NCI-H1436 (cell line): ENCODE results near the gene KCTD13.
"Not testable (repeated sequence)": the region's sequence is repeated elsewhere in the genome, so short reads cannot be mapped to it uniquely, and the experiment has no call there.

Experiments used
- DNase-seq: peaks from one replicate; lab custom pipeline; 2025; lab: John Stamatoyannopoulos, UW

The KCTD13 gene

DNA sequence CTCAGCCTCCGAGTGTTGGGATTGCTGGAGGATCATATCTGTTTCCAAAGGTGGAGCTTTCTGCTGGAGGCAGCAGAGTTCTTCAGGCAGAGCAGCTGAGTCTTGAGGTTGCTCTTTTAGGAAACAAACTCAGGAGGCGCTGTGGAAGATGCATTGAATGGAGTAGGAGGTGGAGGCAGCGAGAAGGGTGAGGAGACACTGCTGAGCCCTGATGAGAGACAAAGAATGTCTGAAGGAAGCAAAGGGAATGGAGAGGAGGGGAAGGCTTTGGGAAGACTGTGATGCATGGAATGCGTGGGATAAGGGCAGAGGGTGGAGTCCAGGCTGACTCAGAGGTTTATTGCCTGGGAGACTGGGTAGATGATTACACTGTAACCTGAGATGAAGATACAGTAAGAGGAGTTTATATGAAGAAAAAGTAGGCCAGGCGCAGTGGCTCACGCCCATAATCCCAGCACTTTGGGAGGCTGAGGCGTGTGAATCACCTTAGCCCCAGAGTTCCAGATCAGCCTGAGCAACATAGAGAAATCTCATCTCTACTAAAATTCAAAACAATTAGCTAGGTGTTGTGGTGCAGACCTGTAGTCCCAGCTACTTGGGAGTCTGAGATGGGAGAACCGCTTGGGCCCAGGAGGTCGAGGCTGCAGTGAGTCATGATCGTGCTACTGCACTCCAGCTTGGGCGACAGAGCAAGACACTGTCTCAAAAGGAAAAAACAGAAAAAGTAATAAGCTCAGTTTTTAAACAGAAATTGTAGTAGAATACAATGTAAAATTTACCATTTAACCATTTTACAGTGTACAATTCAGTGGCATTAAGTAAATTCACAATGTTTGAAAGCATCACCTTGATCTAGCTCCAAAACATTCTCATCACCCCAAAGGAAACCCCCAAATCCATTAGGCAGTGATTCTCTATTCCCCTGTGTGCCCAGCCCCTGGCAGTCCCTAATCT is 18.1 kb upstream of the KCTD13 start:
- DNase-seq, result peak; percentile 31

DNA sequence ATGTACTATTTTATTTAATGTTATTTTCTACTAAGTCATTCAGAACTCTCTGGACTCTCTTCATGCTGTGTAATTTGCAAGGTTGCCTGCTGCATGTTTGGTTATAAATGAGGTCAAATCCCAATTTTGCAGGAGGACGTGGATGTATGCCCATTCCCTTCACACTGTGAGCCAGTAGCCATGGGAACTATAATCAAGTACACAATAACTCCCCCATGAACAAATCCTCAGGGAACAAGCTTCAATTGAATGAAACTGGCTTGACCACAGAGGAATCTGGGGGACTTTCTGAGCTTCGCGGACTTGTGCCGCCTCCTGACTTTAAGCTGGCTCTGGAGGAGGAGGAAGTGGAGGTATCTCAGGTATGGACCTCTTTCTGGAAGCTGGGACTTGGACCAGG is 14.6 kb upstream of the KCTD13 start:
- DNase-seq, result no peak

DNA sequence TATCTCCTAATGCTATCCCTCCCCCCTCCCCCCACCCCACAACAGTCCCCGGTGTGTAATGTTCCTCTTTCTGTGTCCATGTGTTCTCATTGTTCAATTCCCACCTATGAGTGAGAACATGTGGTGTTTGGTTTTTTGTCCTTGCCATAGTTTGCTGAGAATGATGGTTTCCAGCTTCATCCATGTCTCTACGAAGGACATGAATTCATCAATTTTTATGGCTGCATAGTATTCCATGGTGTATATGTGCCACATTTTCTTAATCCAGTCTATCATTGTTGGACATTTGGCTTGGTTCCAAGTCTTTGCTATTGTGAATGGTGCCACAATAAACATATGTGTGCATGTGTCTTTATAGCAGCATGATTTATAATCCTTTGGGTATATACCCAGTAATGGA is 5.7 kb upstream of the KCTD13 start:
- DNase-seq, result not testable (repeated sequence)

DNA sequence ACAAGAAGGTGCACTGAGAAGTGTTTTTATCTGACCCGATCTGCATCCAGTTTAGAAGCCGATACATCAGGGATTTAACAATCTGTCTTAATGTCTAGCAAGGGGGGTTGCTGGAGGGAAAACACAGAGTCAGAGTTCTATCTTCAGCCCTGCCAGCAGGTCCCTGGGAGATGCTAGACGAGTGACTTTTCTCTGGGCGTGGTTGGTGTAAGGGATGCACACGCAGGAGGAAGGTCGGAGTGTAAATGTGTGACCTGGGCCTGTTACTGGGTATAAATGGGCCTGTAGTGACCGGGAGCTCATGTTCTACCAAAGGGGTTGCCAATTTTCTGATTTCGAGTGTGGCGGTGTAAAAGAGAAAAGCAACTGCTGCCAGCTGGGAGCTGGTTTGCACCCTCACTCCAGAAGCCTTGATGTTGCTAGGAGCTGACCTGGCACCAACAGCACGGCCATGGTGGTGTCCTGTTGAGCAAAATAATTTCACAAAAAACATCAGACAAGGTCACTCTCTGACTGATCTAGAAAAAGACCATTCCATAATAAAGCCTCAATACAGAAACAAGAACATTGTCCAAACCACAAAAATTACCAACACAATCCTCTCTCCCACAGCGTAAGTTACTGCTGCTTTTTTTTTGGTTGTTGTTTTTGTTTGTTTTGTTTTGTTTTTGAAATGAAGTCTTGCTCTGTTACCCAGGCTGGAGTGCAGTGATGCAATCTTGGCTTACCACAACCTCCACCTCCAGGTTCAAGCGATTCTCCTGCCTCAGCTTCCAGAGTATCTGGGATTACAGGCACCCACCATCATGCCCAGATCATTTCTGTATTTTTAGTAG is 1.3 kb upstream of the KCTD13 start:
- no peak for DNase-seq

DNA sequence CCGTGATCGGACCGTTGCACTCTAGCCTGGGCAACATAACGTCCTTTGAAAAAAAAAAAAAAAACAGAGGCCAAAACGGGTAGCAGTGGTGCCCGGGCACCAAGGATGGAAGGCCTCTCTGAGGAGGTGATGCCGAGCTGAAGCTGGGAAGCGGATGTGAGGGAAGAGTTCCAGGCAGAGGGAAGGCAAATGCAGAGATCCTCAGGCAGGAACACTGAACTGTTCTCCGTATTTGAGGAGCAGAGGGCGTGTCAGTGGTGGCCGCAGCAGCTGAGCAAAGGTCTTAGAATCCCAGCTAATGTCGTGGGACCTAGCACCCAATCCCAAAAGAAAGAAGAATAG is 656 bp upstream of the KCTD13 start:
- no peak for DNase-seq

DNA sequence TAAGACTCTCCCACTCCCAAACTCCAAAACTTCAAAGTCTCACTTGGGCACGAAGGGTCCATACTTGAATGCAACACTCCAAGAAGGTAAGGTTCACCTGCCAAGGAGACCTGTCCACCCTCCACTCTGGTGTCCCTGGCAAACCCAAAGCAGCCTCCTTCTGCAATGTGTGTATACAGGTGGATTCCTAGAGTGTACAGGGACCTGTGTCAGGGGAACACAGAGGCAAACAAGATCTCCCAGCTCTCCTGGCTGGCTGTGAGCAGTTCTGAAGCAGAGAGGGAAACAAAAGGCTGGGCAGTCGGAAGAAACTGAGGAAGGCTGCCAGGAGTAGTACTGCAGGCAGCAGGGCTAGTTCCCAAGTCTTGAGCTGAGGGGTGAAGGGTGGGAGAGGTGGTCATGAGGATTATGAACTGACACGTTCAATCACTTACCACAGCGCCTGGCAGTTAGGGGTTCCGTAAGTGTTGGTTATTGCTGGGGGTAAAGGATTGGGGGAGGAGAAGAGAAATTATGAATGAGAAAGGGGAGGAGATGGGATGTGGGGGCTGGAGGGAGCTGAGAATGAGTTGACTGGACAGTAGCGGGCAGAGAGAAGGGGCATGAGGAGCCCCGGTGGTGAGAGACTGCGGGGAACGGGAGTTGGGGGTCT is 795 bp downstream of the KCTD13 start:
- no peak for DNase-seq

DNA sequence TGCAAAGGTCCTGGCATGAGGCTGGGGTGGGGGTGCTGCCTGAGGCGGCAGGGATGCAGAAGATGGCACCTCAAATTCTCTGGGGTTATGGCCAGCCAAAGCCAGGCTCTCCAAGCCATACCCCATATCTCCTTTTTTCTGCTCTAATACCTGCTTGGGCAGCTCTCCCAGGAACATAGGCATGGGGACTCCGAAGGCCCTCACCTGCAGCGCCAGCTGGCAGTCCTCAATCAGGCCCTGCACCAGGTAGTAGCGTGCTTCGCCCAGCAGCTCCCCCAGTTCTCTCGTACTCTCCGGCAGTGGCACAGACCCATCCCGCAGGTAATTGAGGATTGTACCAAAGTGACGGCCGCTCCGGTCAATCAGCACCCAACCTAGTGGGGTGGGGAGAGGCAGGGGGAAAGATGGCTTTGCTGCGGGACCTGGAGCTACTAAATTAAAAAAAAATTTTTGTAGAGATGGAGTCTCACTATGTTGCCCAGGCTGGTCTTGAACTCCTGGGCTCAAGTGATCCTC is 3.0 kb downstream of the KCTD13 start:
- DNase-seq, result no peak

DNA sequence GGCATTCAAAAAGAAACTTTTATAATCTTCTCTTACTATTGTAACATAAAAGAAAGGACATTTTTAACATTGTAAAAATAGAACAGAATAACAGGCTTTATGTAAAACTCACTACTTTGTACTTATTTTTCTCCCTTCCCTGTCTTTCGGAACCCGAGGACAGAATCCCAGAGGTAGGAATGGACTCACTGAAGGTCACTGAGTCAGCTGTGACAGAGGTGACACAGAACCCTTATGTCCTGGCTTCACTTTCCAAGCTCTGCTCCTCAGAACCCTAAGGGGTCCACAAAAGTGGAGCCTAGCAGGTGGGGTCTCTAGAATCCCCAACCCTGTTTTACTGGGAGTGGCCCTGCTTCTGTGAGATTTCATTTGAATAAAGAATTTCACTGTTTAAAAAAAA is 3.7 kb downstream of the KCTD13 start:
- DNase-seq, result no peak

DNA sequence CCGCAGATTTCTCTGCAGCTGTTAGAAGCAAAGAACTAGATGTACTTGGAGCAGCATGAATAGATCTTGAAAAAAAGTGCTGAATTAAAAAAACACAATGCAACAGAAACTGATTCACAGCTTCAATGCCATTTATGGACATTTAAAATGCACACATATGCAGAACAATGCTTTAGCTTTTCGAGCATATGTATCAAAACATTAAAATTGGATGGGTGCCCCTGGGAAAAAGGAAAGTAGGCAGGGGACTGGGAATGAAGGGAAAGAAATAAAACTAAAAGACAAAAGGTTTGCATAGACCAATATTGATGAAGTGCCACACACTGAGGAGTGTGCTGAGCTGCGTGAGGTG is 5.0 kb downstream of the KCTD13 start:
- DNase-seq, result no peak

DNA sequence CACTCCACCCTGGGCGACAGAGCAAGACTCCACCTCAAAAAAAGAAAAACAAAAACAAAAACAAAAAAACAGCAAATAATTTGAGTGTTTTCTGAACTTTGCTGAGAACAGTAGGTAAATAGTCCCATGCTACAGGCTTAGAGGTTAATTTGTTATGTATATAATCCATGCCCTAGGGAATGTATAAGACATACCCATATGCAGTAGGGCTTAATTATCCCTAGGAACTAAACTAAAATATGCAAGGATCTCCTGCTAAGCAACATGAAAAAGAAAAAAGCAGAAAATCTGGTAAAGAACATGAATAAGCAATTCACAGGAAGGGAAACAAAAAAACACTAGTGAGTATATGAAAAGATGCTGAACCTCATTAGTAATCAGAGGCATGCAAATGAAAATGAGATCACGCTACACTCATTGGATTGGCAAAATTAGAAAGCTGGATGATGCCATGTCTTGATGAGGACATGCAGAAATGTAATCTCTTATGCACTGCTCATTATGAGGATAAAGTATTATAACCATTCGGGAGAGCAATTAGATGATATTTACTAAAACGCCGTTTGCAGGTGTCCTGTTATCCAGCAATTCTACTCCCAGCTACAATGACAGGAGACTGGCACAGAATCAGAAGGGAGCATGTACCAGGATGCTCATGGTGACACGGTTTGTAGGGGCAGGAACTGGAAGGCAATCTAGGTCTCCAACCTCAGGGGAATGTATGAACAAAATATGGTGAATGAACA is 5.6 kb downstream of the KCTD13 start:
- DNase-seq, result no peak

DNA sequence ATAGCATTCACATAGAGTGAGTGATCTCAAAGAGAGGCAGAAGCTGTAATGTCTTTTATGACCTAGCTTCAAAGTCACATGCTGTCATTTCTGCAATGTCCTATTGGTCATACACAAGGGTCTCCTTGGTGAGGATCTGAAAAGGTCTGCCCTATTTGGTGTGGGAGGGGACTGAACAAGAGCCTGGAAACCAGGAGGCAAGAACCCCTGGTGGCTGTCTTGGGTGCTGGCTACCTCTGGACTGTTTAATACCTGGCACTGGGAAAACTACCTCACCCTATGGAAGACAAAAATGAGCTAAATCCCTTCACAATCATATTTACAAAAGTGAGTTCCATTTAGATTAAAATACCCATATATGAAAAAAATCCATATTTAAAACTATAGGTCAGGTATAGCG is 9.0 kb downstream of the KCTD13 start:
- DNase-seq, result no peak

DNA sequence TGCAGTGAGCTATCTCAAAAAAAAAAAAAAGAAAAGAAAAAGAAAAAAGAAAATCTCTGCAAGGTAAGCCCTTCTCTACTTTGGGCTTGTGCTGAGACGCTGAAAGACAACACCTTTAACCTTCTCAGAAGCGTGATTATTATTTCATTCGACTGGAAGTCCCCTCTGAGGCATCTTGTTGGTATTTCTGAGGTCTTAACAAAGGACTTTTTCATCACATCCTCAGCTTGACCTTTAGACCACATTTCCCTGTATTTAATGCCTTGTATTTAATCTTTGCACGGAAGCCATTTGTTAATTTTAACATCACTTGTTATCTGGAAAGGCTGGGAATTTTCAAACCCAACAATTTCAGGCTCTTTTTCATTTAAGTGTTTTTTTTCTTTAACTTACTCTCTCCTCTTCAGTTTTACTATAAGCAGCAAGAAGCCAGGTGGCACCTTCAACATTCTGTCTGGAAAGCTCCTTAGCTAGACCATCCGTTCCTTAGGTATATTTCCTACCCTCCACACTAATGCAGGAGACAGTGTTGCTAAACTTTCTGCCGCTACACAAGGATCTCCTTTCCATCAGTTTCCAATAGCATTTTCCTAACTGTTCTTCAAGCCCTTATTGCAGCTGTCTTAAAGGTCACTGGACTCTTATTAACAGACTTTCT is 10.3 kb downstream of the KCTD13 start:
- no peak for DNase-seq

DNA sequence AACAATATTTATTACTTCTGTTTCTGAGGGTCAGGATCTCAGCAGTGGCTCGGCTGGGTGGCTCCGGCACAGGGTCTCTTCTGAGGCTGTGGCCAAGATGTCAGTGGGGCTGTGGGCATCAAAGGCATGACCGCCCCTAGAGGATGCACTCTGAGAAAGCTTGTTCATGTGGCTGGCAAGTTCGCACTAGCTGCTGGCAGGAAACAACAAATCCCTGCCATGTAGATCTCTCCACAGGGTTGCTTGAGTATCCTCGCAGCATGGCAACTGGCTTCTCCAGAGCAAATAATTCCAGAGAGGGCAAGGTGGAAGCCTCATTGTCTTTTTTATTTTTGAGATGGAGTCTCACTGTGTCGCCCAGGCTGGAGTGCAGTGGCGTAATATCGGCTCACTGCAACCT is 12.5 kb downstream of the KCTD13 start:
- no peak for DNase-seq

DNA sequence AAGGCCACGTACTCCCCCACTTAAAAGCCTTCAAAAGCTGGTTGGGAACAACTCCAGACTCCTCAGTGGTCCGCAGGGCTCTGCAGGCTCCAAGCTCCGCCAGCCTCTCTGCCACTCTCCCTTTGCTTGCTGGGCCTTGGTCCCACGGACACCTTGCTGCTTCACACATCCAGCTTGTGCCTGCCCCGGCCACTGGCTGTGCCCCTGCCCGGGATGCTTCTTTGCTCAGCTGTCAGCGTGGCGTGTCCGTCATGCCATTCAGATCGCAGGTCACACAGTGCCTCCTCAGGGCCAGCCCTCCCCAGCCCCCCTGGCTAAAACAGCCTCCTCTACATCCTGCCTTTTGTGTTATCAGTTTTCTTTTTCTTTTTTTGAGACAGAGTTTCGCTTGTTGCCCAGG is 13.9 kb downstream of the KCTD13 start:
- no peak for DNase-seq

DNA sequence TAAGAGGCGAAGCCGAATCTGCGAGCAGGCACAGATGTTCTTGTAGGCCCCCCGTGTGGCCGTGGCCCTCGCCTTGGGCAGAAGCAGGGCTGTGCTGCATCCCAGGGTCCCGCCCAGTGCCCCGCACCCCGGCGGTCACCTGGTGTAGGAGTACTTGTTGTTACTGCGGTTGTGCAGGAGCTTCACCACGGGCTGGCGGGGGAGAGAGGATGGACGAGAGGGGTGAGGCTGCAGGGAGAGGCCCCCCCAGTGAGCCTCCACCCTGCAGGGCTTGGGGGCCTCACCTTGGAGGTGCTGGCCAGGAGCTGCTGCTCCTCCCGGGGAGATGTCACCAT is 14.4 kb downstream of the KCTD13 start:
- DNase-seq, result no peak

DNA sequence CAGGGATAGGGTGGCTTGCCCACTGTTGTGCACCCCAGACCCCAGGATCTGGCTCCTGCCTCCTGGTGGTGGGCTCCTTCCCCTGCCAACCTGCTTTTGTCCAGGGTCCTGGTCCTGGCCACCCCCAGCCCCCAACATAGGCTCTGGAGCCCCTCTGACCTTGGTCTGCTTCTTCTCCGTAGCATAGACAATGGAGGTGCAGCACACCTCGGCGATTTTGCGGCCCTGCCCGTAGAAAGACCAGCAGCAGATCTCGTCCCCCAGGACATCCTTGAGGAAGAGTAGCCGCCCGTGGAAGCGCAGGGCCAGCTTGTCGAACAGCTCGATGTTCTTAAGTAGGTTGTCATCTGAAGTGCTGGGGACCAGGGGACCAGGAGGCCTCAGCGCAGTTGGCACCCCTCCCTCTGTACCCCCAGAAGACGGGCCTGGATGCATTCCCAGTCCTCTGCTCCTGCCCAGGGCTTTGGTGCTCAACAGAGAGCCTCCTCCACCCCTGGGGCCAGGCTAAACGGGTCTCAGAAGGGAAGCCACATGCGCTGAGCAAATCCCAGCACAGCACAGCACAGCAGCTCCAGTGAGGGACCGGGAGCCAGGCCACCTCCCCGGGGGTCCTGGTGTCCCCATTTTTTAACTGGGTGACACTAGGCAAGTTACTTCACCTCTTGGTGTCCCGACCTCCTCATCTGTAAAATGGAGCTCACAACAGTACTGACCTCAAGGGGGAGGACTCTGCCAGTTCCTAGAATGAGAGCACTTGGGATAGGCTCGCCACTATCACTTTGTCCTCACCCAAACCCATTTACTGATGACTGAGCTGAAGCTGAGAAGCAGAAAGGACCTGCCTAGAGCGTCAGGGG is 15.0 kb downstream of the KCTD13 start:
- DNase-seq, result no peak

DNA sequence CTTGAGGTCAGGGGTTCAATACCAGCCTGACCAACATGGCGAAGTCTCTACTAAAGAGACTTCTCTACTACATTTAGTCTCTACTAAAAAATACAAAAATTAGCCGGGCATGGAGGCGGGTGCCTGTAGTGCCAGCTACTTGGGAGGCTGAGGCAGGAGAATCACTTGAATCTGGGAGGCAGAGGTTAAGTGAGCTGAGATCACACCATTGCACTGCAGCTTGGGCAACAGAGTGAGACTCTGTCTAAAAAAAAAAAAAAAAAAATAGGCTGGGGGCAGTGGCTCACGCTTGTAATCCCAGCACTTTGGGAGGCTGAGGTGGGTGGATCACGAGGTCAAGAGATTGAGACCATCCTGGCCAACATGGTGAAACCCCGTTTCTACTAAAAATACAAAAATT is 16.2 kb downstream of the KCTD13 start:
- DNase-seq, result not testable (repeated sequence)

DNA sequence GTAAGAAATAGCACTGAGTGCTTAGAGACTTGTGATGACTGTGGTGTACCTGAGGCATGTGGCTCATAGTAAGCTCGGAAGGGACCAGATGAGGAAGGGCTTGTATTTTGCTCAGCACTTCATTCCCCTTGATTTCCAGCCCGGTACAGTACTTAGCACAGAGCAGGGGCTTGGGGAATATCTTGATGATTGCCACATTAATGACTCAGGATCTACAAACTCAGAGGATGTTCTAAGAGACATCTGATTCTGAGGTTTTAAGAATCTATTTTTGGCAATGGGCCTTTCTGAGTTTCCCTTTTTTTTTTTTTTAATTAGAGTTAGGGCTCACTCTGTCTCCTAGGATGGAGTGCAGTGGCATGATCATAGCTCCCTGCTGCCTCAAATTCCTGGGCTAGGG is 16.6 kb downstream of the KCTD13 start:
- no peak for DNase-seq

DNA sequence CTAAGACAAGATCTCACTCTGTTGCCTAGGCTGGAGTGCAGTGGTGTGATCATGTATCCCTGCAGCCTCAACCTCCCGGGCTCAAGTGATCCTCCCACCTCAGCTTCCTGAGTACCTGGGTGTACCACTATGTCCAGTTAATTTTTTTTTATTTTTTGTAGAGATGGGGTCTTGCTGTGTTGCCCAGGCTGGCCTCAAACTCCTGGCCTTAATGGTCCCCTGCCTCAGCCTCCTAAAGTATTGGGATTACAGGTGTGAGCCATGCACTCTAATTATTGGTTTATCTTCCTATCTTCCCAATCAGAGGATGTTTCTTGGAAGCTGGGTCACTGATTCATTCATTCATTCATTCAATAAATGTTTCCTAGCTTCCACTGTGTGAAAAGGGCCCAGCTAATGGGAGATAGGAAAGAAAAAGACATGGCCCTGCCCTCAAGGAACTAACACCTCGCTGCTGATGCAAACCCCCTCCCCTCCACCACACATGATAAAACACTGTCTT is 17.3 kb downstream of the KCTD13 start:
- no peak for DNase-seq

DNA sequence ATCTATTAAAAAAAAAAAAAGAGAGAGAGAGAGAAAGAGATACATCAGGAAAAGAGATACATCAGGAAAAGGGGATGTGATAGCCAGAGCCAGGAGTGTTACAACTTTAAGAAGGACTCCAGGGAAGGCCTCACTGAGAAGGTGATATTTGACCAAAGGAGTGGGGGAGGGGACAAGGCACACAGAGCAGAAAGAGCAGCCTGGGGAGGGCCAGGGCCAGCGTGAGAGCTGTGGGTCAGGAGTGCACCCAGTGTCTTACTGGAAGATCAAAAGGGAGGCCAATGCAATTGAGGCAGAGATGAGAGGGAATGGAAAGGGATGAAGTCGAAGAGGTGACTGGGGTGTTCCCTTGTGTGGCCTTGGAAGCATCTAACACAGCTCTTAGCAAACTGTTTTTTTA is 18.1 kb downstream of the KCTD13 start:
- no peak for DNase-seq
